WTC11 (cell line): ENCODE data around the gene INHBC. TPM values are rescaled to one million over a fixed set of nuclear protein-coding genes. Genes with fewer than 3 reads are reported as not detected.
"Not testable (repeated sequence)": the region's sequence is repeated elsewhere in the genome, so short reads cannot be mapped to it uniquely, and the experiment has no call there.

ENCODE experiments used
- ATAC-seq: fragments of 200-7000 bp; cut with Tn5 transposase; 2 replicates; pipeline ENCODE4 v1.10.0; 2021; ENCODE audit warnings: mild to moderate bottlenecking, moderate library complexity
- CTCF ChIA-PET: fragments of 300-600 bp; sonication (Branson Sonifier 250); formaldehyde crosslinking; loops from one replicate; lab custom pipeline; 2021; ENCODE audit warnings: antibody characterized with exemption; lab: Charles Lee
- POLR2A ChIA-PET: fragments of 350-600 bp; sonication (Branson Sonifier 250); formaldehyde crosslinking; loops from one replicate; lab custom pipeline; 2021; ENCODE audit warnings: antibody characterized with exemption; lab: Charles Lee
- DNase-seq: peaks from one replicate; pipeline ENCODE4 v3.0.0; 2021; ENCODE audit warnings: low spot score
- H3K27ac Mint-ChIP-seq: 2 replicates; pipeline ENCODE4 v1.8.0; 2021; ENCODE audit warnings: mixed read lengths
- H3K27me3 Mint-ChIP-seq: 2 replicates; pipeline ENCODE4 v1.8.0; 2021; ENCODE audit warnings: low read depth, mild to moderate bottlenecking, moderate library complexity, mixed read lengths
- H3K36me3 Mint-ChIP-seq: 2 replicates; pipeline ENCODE4 v1.8.0; 2021; ENCODE audit warnings: mixed read lengths
- H3K4me1 Mint-ChIP-seq: 2 replicates; pipeline ENCODE4 v1.8.0; 2022; ENCODE audit warnings: mixed read lengths
- H3K4me3 Mint-ChIP-seq: 2 replicates; pipeline ENCODE4 v1.8.0; 2021; ENCODE audit warnings: mild to moderate bottlenecking, moderate library complexity, mixed read lengths
- H3K9me3 Mint-ChIP-seq: 2 replicates; pipeline ENCODE4 v1.8.0; 2021; ENCODE audit warnings: mixed read lengths
- FOXP1 ChIP-seq: sonication (generic); formaldehyde crosslinking; IDR thresholded peaks from 2 replicates; pipeline ENCODE4 v1.8.0; 2022; ENCODE audit warnings: missing genetic modification reagents, mild to moderate bottlenecking, moderate library complexity, borderline replicate concordance
- KAT7 ChIP-seq: sonication (generic); formaldehyde crosslinking; IDR thresholded peaks from 2 replicates; pipeline ENCODE4 v1.8.1; 2023; ENCODE audit warnings: missing genetic modification reagents, mild to moderate bottlenecking, borderline replicate concordance
- NFE2L1 ChIP-seq: sonication (generic); formaldehyde crosslinking; IDR thresholded peaks from 2 replicates; pipeline ENCODE4 v1.8.1; 2023; ENCODE audit warnings: missing genetic modification reagents
- NR1H2 ChIP-seq: sonication (generic); formaldehyde crosslinking; IDR thresholded peaks from 2 replicates; pipeline ENCODE4 v1.9.0; 2021; ENCODE audit warnings: mild to moderate bottlenecking, moderate library complexity, missing genetic modification reagents
- TEAD4 ChIP-seq: sonication (generic); formaldehyde crosslinking; IDR thresholded peaks from 2 replicates; pipeline ENCODE4 v1.8.0; 2022; ENCODE audit warnings: mild to moderate bottlenecking, missing genetic modification reagents
- ZNF138 ChIP-seq: sonication (generic); formaldehyde crosslinking; conservative IDR thresholded peaks from 2 replicates; pipeline ENCODE4 v1.8.1; 2022; ENCODE audit warnings: mild to moderate bottlenecking, moderate library complexity, missing genetic modification reagents
- ZNF263 ChIP-seq: sonication (generic); formaldehyde crosslinking; IDR thresholded peaks from 2 replicates; pipeline ENCODE4 v1.8.1; 2022; ENCODE audit warnings: low read depth, mild to moderate bottlenecking, moderate library complexity, missing genetic modification reagents
- ZNF396 ChIP-seq: fragments of 250-450 bp; sonication (Bioruptor Pico); IDR thresholded peaks from 2 replicates; pipeline ENCODE4 v1.8.0; 2021; ENCODE audit warnings: mild to moderate bottlenecking, moderate library complexity, borderline replicate concordance
- total RNA-seq: library from RNA; stranded (reverse); gene quantifications from 3 replicates; pipeline ENCODE4 v1.2.3, GENCODE V29; 2021
- TF ChIP-seq, protein P1 (sequence below): sonication (generic); formaldehyde crosslinking; IDR thresholded peaks from 2 replicates; pipeline ENCODE4 v1.8.0; 2023; ENCODE audit warnings: mild to moderate bottlenecking, missing genetic modification reagents
- TF ChIP-seq, protein P2 (sequence below): fragments of 250-450 bp; sonication (Bioruptor Pico); IDR thresholded peaks from 2 replicates; pipeline ENCODE4 v1.9.0; 2021; ENCODE audit warnings: mild to moderate bottlenecking
- TF ChIP-seq, protein P3 (sequence below): sonication (generic); formaldehyde crosslinking; IDR thresholded peaks from 2 replicates; pipeline ENCODE4 v1.8.1; 2022; ENCODE audit warnings: low read depth, missing genetic modification reagents, borderline replicate concordance
- TF ChIP-seq, protein P4 (sequence below): fragments of 250-450 bp; sonication (Bioruptor Pico); IDR thresholded peaks from 2 replicates; pipeline ENCODE4 v1.9.0; 2021; ENCODE audit warnings: mild to moderate bottlenecking
- TF ChIP-seq, protein P5 (sequence below): fragments of 250-450 bp; sonication (Bioruptor Pico); IDR thresholded peaks from 2 replicates; pipeline ENCODE4 v2.1.2; 2022; ENCODE audit warnings: mild to moderate bottlenecking, moderate library complexity
- TF ChIP-seq, protein P6 (sequence below): sonication (generic); formaldehyde crosslinking; IDR thresholded peaks from 2 replicates; pipeline ENCODE4 v1.8.1; 2023; ENCODE audit warnings: mild to moderate bottlenecking, missing genetic modification reagents
- TF ChIP-seq, protein P7 (sequence below): sonication (generic); formaldehyde crosslinking; IDR thresholded peaks from 2 replicates; pipeline ENCODE4 v1.8.1; 2022; ENCODE audit warnings: mild to moderate bottlenecking, missing genetic modification reagents, moderate library complexity, borderline replicate concordance
- TF ChIP-seq, protein P8 (sequence below): sonication (generic); formaldehyde crosslinking; IDR thresholded peaks from 2 replicates; pipeline ENCODE4 v1.8.0; 2022; ENCODE audit warnings: mild to moderate bottlenecking, missing genetic modification reagents

INHBC gene
- total RNA-seq, 1 experiment from 2014 or later: 0.20 TPM

DNA sequence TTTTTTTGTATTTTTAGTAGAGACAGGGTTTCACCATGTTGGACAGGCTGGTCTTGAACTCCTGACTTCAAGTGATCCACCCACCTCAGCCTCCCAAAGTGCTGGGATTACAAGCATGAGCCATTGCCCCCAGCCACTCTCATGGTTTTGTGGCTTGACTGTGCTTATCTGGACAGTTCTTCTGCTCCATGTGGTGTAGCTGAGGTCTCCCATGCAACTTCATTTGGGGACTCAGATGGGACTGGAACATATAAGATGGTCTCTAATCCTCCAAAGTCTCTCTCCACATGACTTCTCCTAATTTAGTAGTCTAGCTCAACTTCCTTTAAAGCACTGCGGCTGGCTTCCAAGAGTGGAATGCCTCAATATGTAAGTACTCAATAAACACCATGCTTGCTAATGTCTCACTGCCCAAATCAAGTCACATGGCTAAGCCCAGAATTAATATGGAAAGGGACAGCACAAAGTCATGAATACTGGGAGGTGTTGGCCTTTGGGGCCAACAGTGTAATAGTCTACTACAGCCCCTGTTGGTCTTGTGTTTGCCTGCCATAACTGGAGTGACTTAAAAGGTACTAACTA is 7.4 kb downstream of the INHBC start:
- ChIA-PET CTCF (interaction anchor here (1.6 kb wide), 1 partner anchor 11 kb away, joined by 4 read pairs; no protein-coding TSS in a partner anchor), POLR2A (no interaction called here)
- Mint-ChIP-seq H3K27ac (no peak overlapping the region), H3K36me3 (peaks cover 10% of the 10 kb centered on the region), H3K4me1 (no peaks in the 10 kb centered on the region), H3K4me3 (no peak overlapping the region), H3K9me3 (peaks cover 12% of the 10 kb centered on the region), H3K27me3 (peaks cover 9% of the 10 kb centered on the region)
- no peak for DNase-seq
- TF ChIP-seq, protein P1, sequence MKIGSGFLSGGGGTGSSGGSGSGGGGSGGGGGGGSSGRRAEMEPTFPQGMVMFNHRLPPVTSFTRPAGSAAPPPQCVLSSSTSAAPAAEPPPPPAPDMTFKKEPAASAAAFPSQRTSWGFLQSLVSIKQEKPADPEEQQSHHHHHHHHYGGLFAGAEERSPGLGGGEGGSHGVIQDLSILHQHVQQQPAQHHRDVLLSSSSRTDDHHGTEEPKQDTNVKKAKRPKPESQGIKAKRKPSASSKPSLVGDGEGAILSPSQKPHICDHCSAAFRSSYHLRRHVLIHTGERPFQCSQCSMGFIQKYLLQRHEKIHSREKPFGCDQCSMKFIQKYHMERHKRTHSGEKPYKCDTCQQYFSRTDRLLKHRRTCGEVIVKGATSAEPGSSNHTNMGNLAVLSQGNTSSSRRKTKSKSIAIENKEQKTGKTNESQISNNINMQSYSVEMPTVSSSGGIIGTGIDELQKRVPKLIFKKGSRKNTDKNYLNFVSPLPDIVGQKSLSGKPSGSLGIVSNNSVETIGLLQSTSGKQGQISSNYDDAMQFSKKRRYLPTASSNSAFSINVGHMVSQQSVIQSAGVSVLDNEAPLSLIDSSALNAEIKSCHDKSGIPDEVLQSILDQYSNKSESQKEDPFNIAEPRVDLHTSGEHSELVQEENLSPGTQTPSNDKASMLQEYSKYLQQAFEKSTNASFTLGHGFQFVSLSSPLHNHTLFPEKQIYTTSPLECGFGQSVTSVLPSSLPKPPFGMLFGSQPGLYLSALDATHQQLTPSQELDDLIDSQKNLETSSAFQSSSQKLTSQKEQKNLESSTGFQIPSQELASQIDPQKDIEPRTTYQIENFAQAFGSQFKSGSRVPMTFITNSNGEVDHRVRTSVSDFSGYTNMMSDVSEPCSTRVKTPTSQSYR: no peak
- TF ChIP-seq NFE2L1 (CRISPR knock-in tag) (no peak), TEAD4 (no peak), FOXP1 (CRISPR knock-in tag) (no peak), NR1H2 (no peak), ZNF263 (CRISPR knock-in tag) (no peak), ZNF396 (no peak), KAT7 (CRISPR knock-in tag) (no peak), ZNF138 (no peak)
- TF ChIP-seq, protein P2, sequence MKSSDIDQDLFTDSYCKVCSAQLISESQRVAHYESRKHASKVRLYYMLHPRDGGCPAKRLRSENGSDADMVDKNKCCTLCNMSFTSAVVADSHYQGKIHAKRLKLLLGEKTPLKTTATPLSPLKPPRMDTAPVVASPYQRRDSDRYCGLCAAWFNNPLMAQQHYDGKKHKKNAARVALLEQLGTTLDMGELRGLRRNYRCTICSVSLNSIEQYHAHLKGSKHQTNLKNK (CRISPR knock-in tag): no peak
- TF ChIP-seq, protein P3, sequence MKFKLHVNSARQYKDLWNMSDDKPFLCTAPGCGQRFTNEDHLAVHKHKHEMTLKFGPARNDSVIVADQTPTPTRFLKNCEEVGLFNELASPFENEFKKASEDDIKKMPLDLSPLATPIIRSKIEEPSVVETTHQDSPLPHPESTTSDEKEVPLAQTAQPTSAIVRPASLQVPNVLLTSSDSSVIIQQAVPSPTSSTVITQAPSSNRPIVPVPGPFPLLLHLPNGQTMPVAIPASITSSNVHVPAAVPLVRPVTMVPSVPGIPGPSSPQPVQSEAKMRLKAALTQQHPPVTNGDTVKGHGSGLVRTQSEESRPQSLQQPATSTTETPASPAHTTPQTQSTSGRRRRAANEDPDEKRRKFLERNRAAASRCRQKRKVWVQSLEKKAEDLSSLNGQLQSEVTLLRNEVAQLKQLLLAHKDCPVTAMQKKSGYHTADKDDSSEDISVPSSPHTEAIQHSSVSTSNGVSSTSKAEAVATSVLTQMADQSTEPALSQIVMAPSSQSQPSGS (CRISPR knock-in tag): no peak
- TF ChIP-seq, protein P4, sequence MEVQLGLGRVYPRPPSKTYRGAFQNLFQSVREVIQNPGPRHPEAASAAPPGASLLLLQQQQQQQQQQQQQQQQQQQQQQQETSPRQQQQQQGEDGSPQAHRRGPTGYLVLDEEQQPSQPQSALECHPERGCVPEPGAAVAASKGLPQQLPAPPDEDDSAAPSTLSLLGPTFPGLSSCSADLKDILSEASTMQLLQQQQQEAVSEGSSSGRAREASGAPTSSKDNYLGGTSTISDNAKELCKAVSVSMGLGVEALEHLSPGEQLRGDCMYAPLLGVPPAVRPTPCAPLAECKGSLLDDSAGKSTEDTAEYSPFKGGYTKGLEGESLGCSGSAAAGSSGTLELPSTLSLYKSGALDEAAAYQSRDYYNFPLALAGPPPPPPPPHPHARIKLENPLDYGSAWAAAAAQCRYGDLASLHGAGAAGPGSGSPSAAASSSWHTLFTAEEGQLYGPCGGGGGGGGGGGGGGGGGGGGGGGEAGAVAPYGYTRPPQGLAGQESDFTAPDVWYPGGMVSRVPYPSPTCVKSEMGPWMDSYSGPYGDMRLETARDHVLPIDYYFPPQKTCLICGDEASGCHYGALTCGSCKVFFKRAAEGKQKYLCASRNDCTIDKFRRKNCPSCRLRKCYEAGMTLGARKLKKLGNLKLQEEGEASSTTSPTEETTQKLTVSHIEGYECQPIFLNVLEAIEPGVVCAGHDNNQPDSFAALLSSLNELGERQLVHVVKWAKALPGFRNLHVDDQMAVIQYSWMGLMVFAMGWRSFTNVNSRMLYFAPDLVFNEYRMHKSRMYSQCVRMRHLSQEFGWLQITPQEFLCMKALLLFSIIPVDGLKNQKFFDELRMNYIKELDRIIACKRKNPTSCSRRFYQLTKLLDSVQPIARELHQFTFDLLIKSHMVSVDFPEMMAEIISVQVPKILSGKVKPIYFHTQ (CRISPR knock-in tag): no peak
- TF ChIP-seq, protein P5, sequence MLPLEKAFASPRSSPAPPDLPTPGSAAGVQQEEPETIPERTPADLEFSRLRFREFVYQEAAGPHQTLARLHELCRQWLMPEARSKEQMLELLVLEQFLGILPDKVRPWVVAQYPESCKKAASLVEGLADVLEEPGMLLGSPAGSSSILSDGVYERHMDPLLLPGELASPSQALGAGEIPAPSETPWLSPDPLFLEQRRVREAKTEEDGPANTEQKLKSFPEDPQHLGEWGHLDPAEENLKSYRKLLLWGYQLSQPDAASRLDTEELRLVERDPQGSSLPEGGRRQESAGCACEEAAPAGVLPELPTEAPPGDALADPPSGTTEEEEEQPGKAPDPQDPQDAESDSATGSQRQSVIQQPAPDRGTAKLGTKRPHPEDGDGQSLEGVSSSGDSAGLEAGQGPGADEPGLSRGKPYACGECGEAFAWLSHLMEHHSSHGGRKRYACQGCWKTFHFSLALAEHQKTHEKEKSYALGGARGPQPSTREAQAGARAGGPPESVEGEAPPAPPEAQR: no peak
- TF ChIP-seq, protein P6, sequence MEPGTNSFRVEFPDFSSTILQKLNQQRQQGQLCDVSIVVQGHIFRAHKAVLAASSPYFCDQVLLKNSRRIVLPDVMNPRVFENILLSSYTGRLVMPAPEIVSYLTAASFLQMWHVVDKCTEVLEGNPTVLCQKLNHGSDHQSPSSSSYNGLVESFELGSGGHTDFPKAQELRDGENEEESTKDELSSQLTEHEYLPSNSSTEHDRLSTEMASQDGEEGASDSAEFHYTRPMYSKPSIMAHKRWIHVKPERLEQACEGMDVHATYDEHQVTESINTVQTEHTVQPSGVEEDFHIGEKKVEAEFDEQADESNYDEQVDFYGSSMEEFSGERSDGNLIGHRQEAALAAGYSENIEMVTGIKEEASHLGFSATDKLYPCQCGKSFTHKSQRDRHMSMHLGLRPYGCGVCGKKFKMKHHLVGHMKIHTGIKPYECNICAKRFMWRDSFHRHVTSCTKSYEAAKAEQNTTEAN (CRISPR knock-in tag): no peak
- TF ChIP-seq, protein P7, sequence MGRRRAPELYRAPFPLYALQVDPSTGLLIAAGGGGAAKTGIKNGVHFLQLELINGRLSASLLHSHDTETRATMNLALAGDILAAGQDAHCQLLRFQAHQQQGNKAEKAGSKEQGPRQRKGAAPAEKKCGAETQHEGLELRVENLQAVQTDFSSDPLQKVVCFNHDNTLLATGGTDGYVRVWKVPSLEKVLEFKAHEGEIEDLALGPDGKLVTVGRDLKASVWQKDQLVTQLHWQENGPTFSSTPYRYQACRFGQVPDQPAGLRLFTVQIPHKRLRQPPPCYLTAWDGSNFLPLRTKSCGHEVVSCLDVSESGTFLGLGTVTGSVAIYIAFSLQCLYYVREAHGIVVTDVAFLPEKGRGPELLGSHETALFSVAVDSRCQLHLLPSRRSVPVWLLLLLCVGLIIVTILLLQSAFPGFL (CRISPR knock-in tag): no peak
- TF ChIP-seq, protein P8, sequence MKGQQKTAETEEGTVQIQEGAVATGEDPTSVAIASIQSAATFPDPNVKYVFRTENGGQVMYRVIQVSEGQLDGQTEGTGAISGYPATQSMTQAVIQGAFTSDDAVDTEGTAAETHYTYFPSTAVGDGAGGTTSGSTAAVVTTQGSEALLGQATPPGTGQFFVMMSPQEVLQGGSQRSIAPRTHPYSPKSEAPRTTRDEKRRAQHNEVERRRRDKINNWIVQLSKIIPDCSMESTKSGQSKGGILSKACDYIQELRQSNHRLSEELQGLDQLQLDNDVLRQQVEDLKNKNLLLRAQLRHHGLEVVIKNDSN (CRISPR knock-in tag): no peak
- no peak for ATAC-seq

DNA sequence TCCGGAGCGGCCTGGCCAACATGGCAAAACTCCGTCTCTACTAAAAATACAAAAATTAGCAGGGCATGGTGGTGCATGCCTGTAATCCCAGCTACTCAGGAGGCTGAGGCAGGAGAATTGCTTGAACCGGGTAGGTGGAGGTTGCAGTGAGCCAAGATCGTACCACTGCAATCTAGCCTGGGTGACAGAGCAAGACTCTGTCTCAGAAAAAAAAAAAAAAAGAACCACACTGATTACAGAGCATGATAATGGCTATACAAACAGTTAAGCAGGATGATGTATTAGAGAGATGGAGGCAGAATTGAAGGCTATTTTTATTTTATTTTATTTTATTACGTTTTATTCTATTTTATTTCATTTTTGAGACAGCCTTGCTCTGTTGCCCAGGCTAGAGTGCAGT is 9.8 kb downstream of the INHBC start:
- not testable (repeated sequence) for ATAC-seq, DNase-seq, H3K27me3 Mint-ChIP-seq, H3K36me3 Mint-ChIP-seq, H3K27ac Mint-ChIP-seq, H3K4me3 Mint-ChIP-seq, H3K4me1 Mint-ChIP-seq
- peaks cover 15% of the 10 kb centered on the region for H3K9me3 Mint-ChIP-seq
- POLR2A ChIA-PET: interaction anchor here (0.8 kb wide), 1 partner anchor 11 kb away, joined by 4 read pairs; the partner anchor contains the start of gene INHBE
- CTCF ChIA-PET: interaction anchor here (0.8 to 1.3 kb wide), 3 partner anchors 9 to 14 kb away, joined by 3 to 5 read pairs (median 4); no protein-coding TSS in a partner anchor
